Activated CD4-positive, alpha-beta T cell treated with anti-CD3 and anti-CD28 coated beads, Interleukin-2, amount 10 ng/mL, durations not matched to agents 24 days and 14 days (primary cell): ENCODE measurements around the gene ZCCHC24. TPM values are rescaled to one million over a fixed set of nuclear protein-coding genes. Genes with fewer than 3 reads are reported as not detected.

Experiments
- DNase-seq: peaks from one replicate; pipeline ENCODE4 v3.0.0; 2022
- H3K27ac Mint-ChIP-seq: one replicate; pipeline ENCODE4 v1.8.0; 2022; ENCODE audit warnings: mild to moderate bottlenecking, mixed read lengths
- H3K27me3 Mint-ChIP-seq: one replicate; pipeline ENCODE4 v1.8.0; 2022; ENCODE audit warnings: mixed read lengths
- H3K36me3 Mint-ChIP-seq: one replicate; pipeline ENCODE4 v1.8.0; 2022; ENCODE audit warnings: low read depth, mild to moderate bottlenecking, mixed read lengths
- H3K4me1 Mint-ChIP-seq: one replicate; pipeline ENCODE4 v1.8.0; 2021; ENCODE audit warnings: mixed read lengths
- H3K4me3 Mint-ChIP-seq: one replicate; pipeline ENCODE4 v1.8.0; 2022; ENCODE audit warnings: mild to moderate bottlenecking, moderate library complexity, mixed read lengths
- H3K9me3 Mint-ChIP-seq: one replicate; pipeline ENCODE4 v1.8.0; 2021; ENCODE audit warnings: mixed read lengths
- intact Hi-C: fragments of 100-400 bp; cut with micrococcal nuclease; formaldehyde crosslinking; loops from one replicate; pipeline ENCODE4 v1.15.1; 2023
- total RNA-seq: library from RNA; stranded (reverse); gene quantifications from 2 replicates; pipeline ENCODE4 v1.2.3, GENCODE V29; 2022

Gene ZCCHC24
- total RNA-seq, 1 donor from 2014 or later, result 1.4 TPM

DNA sequence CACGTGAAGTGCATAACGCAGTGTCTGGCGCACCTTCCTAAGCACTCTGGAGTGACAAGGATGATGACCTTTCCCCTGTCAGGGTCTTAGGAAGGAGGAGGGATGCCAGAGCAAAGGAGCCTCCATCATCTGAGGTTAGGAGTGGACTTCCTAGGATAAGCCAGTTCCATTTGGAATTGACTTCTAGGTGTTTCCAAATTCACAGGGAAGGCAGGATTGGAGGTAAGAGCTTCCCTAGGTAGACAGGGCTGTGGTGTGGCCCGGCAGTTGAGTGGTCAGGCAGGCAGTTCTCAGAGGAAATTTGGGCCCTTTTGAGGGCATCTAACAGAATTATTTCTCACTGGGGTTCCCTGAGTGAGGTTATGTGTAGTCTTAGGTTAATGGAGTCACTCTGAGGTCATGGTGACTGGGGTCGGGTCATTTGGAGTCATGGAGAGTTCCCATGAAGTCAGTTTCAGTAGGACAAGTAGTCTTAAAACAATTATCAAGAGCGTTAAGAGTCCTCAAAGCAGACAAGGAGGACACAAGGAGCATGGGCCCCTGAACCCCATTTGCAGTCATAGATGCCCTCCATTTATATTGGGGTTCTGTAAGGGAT, 89.9 kb downstream of the ZCCHC24 start:
- Mint-ChIP-seq H3K4me3 (no peak overlapping the region), H3K4me1 (peaks cover 32% of the 10 kb centered on the region), H3K36me3 (peaks cover 64% of the 10 kb centered on the region), H3K27ac (peak overlapping the region; percentile 46), H3K9me3 (no peaks in the 10 kb centered on the region), H3K27me3 (no peaks in the 10 kb centered on the region)
- intact Hi-C loops, result no loop called here
- no peak for DNase-seq

- H3K9me3 Mint-ChIP-seq, result no peaks in the 10 kb centered on the region
- H3K4me3 Mint-ChIP-seq, result no peak overlapping the region
- intact Hi-C loops, result no loop called here
- no peak overlapping the region for H3K27ac Mint-ChIP-seq
- H3K36me3 Mint-ChIP-seq, result peaks cover 71% of the 10 kb centered on the region
- no peak for DNase-seq
- no peaks in the 10 kb centered on the region for H3K27me3 Mint-ChIP-seq
- H3K4me1 Mint-ChIP-seq, result peaks cover 39% of the 10 kb centered on the region
Observed at GRCh38 chr10:79354615-79355014, 90.8 kb downstream of the ZCCHC24 start.

- no peak overlapping the region for H3K27ac Mint-ChIP-seq
- intact Hi-C loops, result no loop called here
- H3K36me3 Mint-ChIP-seq, result peaks cover 76% of the 10 kb centered on the region
Observed at GRCh38 chr10:79354141-79354540, 91.3 kb downstream of the ZCCHC24 start.

GRCh38 chr10:79353726-79354125, 91.7 kb downstream of the ZCCHC24 start:
- peak overlapping the region; percentile 17 for H3K27ac Mint-ChIP-seq
- intact Hi-C loops, result no loop called here
- H3K9me3 Mint-ChIP-seq, result no peaks in the 10 kb centered on the region
- DNase-seq, result no peak
- H3K4me1 Mint-ChIP-seq, result peaks cover 46% of the 10 kb centered on the region
- no peaks in the 10 kb centered on the region for H3K27me3 Mint-ChIP-seq
- peak overlapping the region; percentile 1 for H3K4me3 Mint-ChIP-seq
- H3K36me3 Mint-ChIP-seq, result peaks cover 79% of the 10 kb centered on the region

More at GRCh38 chr10:79354141-79354540, 91.3 kb downstream of the ZCCHC24 start:
- DNase-seq, result no peak
- no peaks in the 10 kb centered on the region for H3K27me3 Mint-ChIP-seq
- no peaks in the 10 kb centered on the region for H3K9me3 Mint-ChIP-seq
- H3K4me3 Mint-ChIP-seq, result no peak overlapping the region
- H3K4me1 Mint-ChIP-seq, result peaks cover 43% of the 10 kb centered on the region

DNA sequence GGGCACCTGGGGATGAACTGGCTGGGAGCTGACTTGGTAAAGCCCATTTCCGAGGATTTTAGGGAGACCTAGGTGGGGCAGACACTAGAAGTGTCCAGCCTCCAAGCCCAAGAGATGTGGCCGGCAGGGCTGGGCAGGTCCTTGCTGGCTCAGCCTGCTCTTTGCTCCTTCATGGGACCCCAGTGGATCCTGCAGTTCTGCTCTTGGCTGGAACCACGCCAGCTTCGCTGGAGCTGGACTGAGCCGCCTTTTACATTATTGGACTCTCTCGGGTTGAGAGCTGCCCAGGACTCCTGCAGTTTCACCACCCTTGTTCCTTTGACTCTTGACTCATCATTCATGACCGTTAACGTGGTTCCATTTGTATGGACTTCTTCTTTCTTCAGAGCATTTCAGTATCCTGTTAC, 92.4 kb downstream of the ZCCHC24 start:
- no peaks in the 10 kb centered on the region for H3K27me3 Mint-ChIP-seq
- DNase-seq, result peak; percentile 51
- H3K36me3 Mint-ChIP-seq, result peaks cover 83% of the 10 kb centered on the region
- no peak overlapping the region for H3K27ac Mint-ChIP-seq
- intact Hi-C loops, result no loop called here
- H3K9me3 Mint-ChIP-seq, result no peaks in the 10 kb centered on the region
- peaks cover 49% of the 10 kb centered on the region for H3K4me1 Mint-ChIP-seq
- no peak overlapping the region for H3K4me3 Mint-ChIP-seq

GRCh38 chr10:79352035-79352877, 93.2 kb downstream of the ZCCHC24 start:
- Mint-ChIP-seq H3K36me3 (peaks cover 82% of the 10 kb centered on the region), H3K27ac (peak overlapping the region; percentile 70), H3K27me3 (no peaks in the 10 kb centered on the region), H3K9me3 (no peaks in the 10 kb centered on the region), H3K4me3 (peak overlapping the region; percentile 23), H3K4me1 (peaks cover 49% of the 10 kb centered on the region)
- intact Hi-C loops, result no loop called here
- peak; percentile 55 for DNase-seq

GRCh38 chr10:79351332-79351731, 94.1 kb downstream of the ZCCHC24 start:
- H3K9me3 Mint-ChIP-seq, result no peaks in the 10 kb centered on the region
- H3K36me3 Mint-ChIP-seq, result peaks cover 76% of the 10 kb centered on the region
- H3K4me3 Mint-ChIP-seq, result no peak overlapping the region
- no peaks in the 10 kb centered on the region for H3K27me3 Mint-ChIP-seq
- DNase-seq, result peak; percentile 57
- H3K27ac Mint-ChIP-seq, result no peak overlapping the region
- intact Hi-C loops, result no loop called here
- H3K4me1 Mint-ChIP-seq, result peaks cover 52% of the 10 kb centered on the region

DNA sequence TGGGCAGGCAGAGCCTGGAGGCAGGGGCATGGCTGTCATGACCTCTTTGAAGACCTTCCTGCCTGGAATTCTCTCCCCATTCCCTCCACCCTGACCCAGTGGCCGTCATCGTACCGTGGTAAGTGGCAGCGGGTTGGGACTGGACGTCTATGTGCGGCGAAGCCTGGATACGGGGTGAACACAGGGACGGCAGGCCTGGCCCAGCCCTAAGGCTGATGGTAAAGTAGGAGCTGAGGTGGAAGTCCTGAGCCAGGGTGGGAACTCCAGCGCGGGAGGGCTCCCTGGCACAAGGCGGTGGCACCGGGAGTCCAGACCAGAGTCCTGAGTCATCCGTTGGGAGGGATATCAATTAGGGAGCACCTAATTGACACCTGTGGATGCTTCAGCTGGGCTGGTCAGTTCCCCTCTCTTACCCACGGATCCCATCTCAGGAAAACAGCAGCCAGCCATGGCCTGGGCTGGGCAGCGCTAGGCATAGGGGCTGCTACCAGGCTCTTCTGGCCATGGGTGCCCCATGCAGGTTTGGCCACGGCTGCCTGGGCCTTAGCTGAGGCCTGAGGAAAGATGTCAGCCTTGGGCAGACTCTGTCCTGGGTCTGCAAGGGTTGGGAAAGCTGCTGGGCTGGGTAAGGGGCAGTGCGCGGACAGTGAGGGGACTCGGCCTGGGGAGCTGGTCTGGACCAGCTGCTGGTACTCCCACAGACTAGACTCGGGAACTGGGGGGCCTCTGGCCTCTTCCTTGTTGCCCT, 94.8 kb downstream of the ZCCHC24 start:
- intact Hi-C loops, result no loop called here
- peak; percentile 57 for DNase-seq
- Mint-ChIP-seq H3K9me3 (no peaks in the 10 kb centered on the region), H3K4me1 (peaks cover 47% of the 10 kb centered on the region), H3K36me3 (peaks cover 68% of the 10 kb centered on the region), H3K4me3 (peak overlapping the region; percentile 93), H3K27ac (no peak overlapping the region), H3K27me3 (no peaks in the 10 kb centered on the region)

- peak overlapping the region; percentile 36 for H3K27ac Mint-ChIP-seq
- DNase-seq, result peak; percentile 60
- intact Hi-C loops, result loop anchor here (5.0 to 10.0 kb wide), 2 partner anchors 375 to 1318 kb away; partner anchors contain the start of gene RPS24
- H3K4me1 Mint-ChIP-seq, result peaks cover 47% of the 10 kb centered on the region
- peak overlapping the region; percentile 93 for H3K4me3 Mint-ChIP-seq
- no peaks in the 10 kb centered on the region for H3K27me3 Mint-ChIP-seq
- H3K36me3 Mint-ChIP-seq, result peaks cover 61% of the 10 kb centered on the region
- H3K9me3 Mint-ChIP-seq, result no peaks in the 10 kb centered on the region
Observed at GRCh38 chr10:79349766-79350406, 95.5 kb downstream of the ZCCHC24 start.

DNA sequence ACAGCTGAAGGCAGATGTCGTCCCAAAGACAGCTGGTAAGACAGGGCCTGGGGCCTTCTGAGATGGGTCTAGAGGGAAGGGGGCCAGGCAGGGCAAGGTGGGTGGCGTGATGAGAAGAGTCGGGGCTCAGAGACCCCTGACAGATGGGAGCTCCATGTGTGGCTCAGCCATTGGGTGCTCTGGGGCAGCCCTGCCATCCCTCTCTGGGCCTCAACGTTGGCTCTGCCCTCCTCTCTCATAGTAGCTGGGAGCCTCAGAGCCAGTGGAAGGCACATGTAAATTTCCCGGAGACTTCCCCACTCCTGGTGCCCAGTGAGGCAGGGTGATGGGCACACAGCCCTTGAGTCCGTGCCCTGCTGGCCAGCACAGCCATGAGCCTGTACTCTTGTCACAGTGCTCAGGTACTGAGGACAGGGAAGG, 96.3 kb downstream of the ZCCHC24 start:
- Mint-ChIP-seq H3K9me3 (no peaks in the 10 kb centered on the region), H3K4me1 (peaks cover 48% of the 10 kb centered on the region), H3K4me3 (peak overlapping the region; percentile 93), H3K27me3 (no peaks in the 10 kb centered on the region), H3K36me3 (peaks cover 53% of the 10 kb centered on the region), H3K27ac (peak overlapping the region; percentile 94)
- intact Hi-C loops, result loop anchor here (5.0 to 10.0 kb wide), 2 partner anchors 374 to 1317 kb away; partner anchors contain the start of gene RPS24
- DNase-seq, result no peak

DNA sequence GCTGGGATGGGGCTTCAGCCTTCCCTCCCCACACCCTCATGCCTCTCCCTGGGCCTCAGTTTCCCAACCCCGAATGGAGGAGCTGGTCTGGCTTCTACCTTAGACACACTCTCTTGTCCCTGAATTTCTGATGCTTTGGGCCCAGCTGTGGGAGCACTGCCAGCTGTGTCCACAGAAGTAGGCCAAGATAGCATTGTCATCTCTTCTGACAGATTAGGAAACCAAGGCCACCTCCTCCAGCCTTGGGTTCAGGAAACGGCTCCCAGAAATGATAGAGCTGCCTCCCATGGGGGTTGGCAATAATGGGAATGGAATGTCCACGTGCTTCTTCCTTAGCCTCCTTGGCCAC, 96.8 kb downstream of the ZCCHC24 start:
- peaks cover 49% of the 10 kb centered on the region for H3K36me3 Mint-ChIP-seq
- peak overlapping the region; percentile 94 for H3K27ac Mint-ChIP-seq
- H3K27me3 Mint-ChIP-seq, result no peaks in the 10 kb centered on the region
- intact Hi-C loops, result loop anchor here (5.0 to 10.0 kb wide), 2 partner anchors 374 to 1316 kb away; partner anchors contain the start of gene RPS24
- H3K4me3 Mint-ChIP-seq, result peak overlapping the region; percentile 93
- DNase-seq, result peak; percentile 59
- H3K4me1 Mint-ChIP-seq, result peaks cover 49% of the 10 kb centered on the region
- no peaks in the 10 kb centered on the region for H3K9me3 Mint-ChIP-seq

GRCh38 chr10:79347894-79348639, 97.4 kb downstream of the ZCCHC24 start:
- Mint-ChIP-seq H3K36me3 (peaks cover 43% of the 10 kb centered on the region), H3K27me3 (no peaks in the 10 kb centered on the region), H3K27ac (peak overlapping the region; percentile 94), H3K9me3 (no peaks in the 10 kb centered on the region), H3K4me1 (peaks cover 48% of the 10 kb centered on the region), H3K4me3 (peak overlapping the region; percentile 93)
- intact Hi-C loops, result loop anchor here (1.0 to 10.0 kb wide), 7 partner anchors 17 to 1316 kb away; partner anchors contain the start of genes RPS24 and ZCCHC24
- peak; percentile 95 for DNase-seq
